Measurements from ENCODE around the gene PLA2G1B. TPM values are rescaled to one million over a fixed set of nuclear protein-coding genes. Genes with fewer than 3 reads are reported as not detected.

PLA2G1B gene
- total RNA-seq, 1 experiment from 2014 or later = not detected

DNA sequence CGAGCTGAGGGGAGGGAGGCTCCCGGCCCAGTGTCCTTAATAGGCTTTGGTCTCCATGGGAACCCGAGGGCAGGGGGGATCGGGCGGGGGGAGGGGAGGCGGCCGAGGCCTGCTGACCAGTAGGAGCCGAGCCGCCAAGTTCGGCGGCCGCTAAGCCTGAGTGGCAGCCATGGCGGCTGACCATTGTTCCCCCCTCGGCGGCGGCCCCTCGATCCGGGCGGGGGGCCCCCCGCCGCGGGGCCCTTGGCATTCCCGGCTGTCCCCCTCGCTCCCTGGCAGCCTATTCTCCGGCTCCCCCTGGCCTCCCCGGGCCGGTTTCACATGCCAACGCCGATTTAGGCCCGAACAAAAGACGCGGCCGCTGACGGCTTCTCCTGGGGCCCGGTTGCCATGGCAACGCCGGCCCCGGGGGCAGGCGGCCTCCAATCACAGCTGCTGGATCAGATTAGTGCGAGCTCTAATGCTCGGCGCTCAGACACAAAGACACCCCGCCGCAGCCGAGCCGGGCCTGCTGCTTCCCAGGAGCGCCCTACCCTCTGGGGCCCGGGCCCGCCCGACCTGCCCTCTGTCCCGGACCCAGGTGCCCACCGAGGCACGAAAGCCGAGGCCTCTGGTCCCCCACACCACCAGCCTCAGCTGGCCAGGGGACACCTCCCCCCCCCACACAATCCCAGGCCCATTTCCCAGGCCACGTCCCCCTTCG lies 34.1 kb upstream of the PLA2G1B start:
- Mint-ChIP-seq H3K27ac (ENCODE audit: unreplicated experiment) (no peak overlapping the region), H3K9me3 (ENCODE audit: low read depth, unreplicated experiment) (no peaks in the 10 kb centered on the region), H3K27me3 (ENCODE audit: unreplicated experiment) (peaks cover 32% of the 10 kb centered on the region), H3K36me3 (ENCODE audit: insufficient read depth, unreplicated experiment) (peaks cover 2% of the 10 kb centered on the region), H3K4me1 (ENCODE audit: low read depth, unreplicated experiment) (peaks cover 14% of the 10 kb centered on the region), H3K4me3 (ENCODE audit: low read depth, unreplicated experiment) (no peak overlapping the region)
- intact Hi-C loops (cut with micrococcal nuclease; ENCODE audit: unreplicated experiment) = no loop called here
- no TSS peak for BruUV-seq (replicated peaks)
- TF ChIP-seq, protein P1, sequence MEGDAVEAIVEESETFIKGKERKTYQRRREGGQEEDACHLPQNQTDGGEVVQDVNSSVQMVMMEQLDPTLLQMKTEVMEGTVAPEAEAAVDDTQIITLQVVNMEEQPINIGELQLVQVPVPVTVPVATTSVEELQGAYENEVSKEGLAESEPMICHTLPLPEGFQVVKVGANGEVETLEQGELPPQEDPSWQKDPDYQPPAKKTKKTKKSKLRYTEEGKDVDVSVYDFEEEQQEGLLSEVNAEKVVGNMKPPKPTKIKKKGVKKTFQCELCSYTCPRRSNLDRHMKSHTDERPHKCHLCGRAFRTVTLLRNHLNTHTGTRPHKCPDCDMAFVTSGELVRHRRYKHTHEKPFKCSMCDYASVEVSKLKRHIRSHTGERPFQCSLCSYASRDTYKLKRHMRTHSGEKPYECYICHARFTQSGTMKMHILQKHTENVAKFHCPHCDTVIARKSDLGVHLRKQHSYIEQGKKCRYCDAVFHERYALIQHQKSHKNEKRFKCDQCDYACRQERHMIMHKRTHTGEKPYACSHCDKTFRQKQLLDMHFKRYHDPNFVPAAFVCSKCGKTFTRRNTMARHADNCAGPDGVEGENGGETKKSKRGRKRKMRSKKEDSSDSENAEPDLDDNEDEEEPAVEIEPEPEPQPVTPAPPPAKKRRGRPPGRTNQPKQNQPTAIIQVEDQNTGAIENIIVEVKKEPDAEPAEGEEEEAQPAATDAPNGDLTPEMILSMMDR (IDR thresholded peaks at IDR 0.05; ENCODE audit: unreplicated experiment) = no peak
- CTCF ChIA-PET = no interaction called here
- DNase-seq = no peak

- DNase-seq = no peak
- H3K27ac Mint-ChIP-seq (ENCODE audit: unreplicated experiment) = no peak overlapping the region
- H3K4me1 Mint-ChIP-seq (ENCODE audit: low read depth, unreplicated experiment) = peaks cover 13% of the 10 kb centered on the region
- intact Hi-C loops (cut with micrococcal nuclease; ENCODE audit: unreplicated experiment) = loop anchor here (5.0 kb wide), 1 partner anchor 38 kb away; no protein-coding TSS in a partner anchor
- CTCF ChIA-PET = no interaction called here
- BruUV-seq (replicated peaks) = no TSS peak
- no peak overlapping the region for H3K4me3 Mint-ChIP-seq (ENCODE audit: low read depth, unreplicated experiment)
- peaks cover 21% of the 10 kb centered on the region for H3K27me3 Mint-ChIP-seq (ENCODE audit: unreplicated experiment)
- H3K9me3 Mint-ChIP-seq (ENCODE audit: low read depth, unreplicated experiment) = no peaks in the 10 kb centered on the region
- TF ChIP-seq, protein P1 (IDR thresholded peaks at IDR 0.05; ENCODE audit: unreplicated experiment) = no peak
- peaks cover 5% of the 10 kb centered on the region for H3K36me3 Mint-ChIP-seq (ENCODE audit: insufficient read depth, unreplicated experiment)
Observed at GRCh38 chr12:120359128-120359527, 31.5 kb upstream of the PLA2G1B start.

GRCh38 chr12:120358412-120359100 lies 31.0 kb upstream of the PLA2G1B start:
- CTCF ChIA-PET = no interaction called here
- no TSS peak for BruUV-seq (replicated peaks)
- intact Hi-C loops (cut with micrococcal nuclease; ENCODE audit: unreplicated experiment) = loop anchor here (5.0 kb wide), 1 partner anchor 39 kb away; no protein-coding TSS in a partner anchor
- peaks cover 5% of the 10 kb centered on the region for H3K36me3 Mint-ChIP-seq (ENCODE audit: insufficient read depth, unreplicated experiment)
- no peak for DNase-seq
- H3K27me3 Mint-ChIP-seq (ENCODE audit: unreplicated experiment) = peaks cover 27% of the 10 kb centered on the region
- no peak overlapping the region for H3K27ac Mint-ChIP-seq (ENCODE audit: unreplicated experiment)
- TF ChIP-seq, protein P1 (IDR thresholded peaks at IDR 0.05; ENCODE audit: unreplicated experiment) = no peak
- H3K4me1 Mint-ChIP-seq (ENCODE audit: low read depth, unreplicated experiment) = peaks cover 13% of the 10 kb centered on the region
- H3K4me3 Mint-ChIP-seq (ENCODE audit: low read depth, unreplicated experiment) = no peak overlapping the region
- no peaks in the 10 kb centered on the region for H3K9me3 Mint-ChIP-seq (ENCODE audit: low read depth, unreplicated experiment)

GRCh38 chr12:120357104-120357503 lies 29.5 kb upstream of the PLA2G1B start:
- CTCF ChIA-PET = interaction anchor here (1.1 to 1.4 kb wide), 2 partner anchors 73 to 129 kb away, joined by 4 to 8 read pairs; no protein-coding TSS in a partner anchor
- Mint-ChIP-seq H3K27me3 (ENCODE audit: unreplicated experiment) (peaks cover 37% of the 10 kb centered on the region), H3K36me3 (ENCODE audit: insufficient read depth, unreplicated experiment) (peaks cover 5% of the 10 kb centered on the region), H3K9me3 (ENCODE audit: low read depth, unreplicated experiment) (no peaks in the 10 kb centered on the region), H3K27ac (ENCODE audit: unreplicated experiment) (no peak overlapping the region), H3K4me1 (ENCODE audit: low read depth, unreplicated experiment) (peaks cover 13% of the 10 kb centered on the region), H3K4me3 (ENCODE audit: low read depth, unreplicated experiment) (no peak overlapping the region)
- BruUV-seq (replicated peaks) = no TSS peak
- intact Hi-C loops (cut with micrococcal nuclease; ENCODE audit: unreplicated experiment) = loop anchor here (5.0 kb wide), 1 partner anchor 40 kb away; no protein-coding TSS in a partner anchor
- TF ChIP-seq, protein P1 (IDR thresholded peaks at IDR 0.05; ENCODE audit: unreplicated experiment) = no peak
- no peak for DNase-seq

Data from Calu3 (cell line).